ENCODE results near the gene CASS4.
"Not testable (repeated sequence)": the region's sequence is repeated elsewhere in the genome, so short reads cannot be mapped to it uniquely, and the experiment has no call there.

Gene CASS4

GRCh38 chr20:56411759-56412472, at the start of gene CASS4:
Gene CASS4, plus strand, starts transcription at chr20:56412260. Its CDS starts 199 bp downstream, at chr20:56412459.
- DNase-seq, result no peak

GRCh38 chr20:56362833-56363413, 49.1 kb upstream of the CASS4 start:
- no peak for DNase-seq

- DNase-seq, result no peak
Observed at GRCh38 chr20:56363491-56363890, 48.6 kb upstream of the CASS4 start.

- DNase-seq, result no peak
Observed at GRCh38 chr20:56368351-56369134, 43.5 kb upstream of the CASS4 start.

- no peak for DNase-seq
Observed at GRCh38 chr20:56369179-56369578, 42.9 kb upstream of the CASS4 start.

- no peak for DNase-seq
Observed at GRCh38 chr20:56371977-56372376, 40.1 kb upstream of the CASS4 start.

DNA sequence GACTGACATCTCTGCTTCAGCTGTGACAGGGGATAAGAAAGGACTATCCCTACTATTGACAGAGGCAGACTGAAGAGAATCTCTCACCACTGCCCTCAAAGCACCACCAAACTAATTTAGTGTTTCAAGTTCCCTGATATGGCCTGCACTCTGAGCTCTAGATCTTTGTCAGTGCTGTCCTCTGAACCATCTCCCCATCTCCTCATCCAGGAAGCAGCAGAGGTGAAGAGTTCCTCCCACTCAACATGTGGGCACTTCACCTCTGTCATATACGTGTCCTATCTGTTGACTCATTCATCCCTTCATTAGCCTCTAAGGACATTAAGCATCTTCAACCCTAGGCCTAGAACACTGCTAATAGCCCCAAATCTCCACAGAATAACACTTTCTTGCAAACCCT, 39.2 kb upstream of the CASS4 start:
- no peak for DNase-seq

DNA sequence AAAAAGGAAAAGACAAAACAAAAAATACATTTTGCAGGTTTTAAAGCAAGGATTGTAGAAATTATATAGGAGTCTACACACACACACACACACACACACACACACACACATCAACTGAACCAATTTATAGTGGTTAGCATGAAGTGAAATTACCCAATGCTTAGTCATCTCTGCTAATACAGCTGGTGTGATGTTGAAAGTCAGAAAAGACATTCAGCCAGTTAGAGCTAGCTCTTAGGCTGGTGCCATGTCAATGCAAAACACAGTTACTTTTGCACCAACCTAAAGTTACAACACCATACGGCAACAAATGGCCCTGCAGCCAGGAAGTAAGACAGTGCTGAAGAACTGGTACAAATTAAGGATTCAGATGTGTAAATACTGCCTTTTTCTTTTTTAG, 38.1 kb upstream of the CASS4 start:
- DNase-seq, result no peak

DNA sequence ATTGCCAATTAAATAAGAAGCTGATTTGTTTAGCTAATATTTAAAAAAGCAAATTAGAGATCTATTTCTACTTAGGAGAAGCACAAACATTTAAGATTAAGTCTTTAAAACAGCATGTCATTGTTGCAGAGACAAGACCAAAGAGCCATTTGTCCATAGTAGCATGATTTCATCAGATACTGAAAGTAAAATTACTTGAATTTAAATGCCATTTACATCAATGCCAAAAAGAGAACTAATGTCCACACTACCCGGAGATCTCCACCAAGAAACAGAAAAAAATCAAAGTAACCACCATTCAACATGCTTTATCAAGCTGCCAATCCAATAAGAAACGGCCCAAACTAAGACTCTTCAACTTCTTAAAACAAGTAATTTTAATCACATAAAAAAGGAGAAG, 35.7 kb upstream of the CASS4 start:
- no peak for DNase-seq

DNA sequence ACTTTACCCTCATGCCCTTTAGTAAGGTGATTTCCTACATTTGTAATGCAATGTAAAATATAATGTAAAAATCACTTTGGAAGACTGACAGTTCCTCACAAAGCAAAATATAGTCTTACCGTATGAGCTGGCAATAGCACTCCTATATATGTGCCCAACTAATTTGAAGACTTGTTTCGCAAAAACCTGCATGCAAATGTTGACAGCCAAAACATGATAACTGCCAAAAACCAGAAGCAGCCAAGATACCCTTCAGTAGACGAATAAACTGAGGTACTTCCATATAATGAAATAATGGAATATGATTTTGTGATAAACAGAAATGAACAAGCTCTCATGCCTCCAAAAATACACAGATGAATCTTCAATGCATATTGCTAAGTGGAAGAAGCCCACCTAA, 33.7 kb upstream of the CASS4 start:
- no peak for DNase-seq

GRCh38 chr20:56380375-56380774, 31.7 kb upstream of the CASS4 start:
- no peak for DNase-seq

DNA sequence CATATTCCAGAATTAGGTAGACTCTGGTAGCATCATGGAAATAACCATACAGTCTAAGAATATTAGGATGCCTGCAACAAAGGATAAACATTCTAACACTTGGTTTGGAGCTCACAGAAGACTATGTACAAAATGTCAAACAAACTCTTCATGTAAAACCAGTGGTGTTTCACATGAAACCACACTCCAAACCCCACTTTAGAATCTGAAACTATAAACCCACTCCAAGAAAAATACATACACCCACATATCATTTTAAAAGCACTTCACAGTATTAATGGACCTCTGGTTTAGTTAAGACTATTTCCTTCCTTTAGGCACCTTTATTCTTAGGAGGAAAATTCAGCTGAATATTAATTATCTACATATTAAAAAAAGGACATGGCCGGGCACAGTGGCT, 30.6 kb upstream of the CASS4 start:
- DNase-seq, result no peak

GRCh38 chr20:56382696-56383095, 29.4 kb upstream of the CASS4 start:
- DNase-seq, result no peak

GRCh38 chr20:56383334-56383733, 28.7 kb upstream of the CASS4 start:
- DNase-seq, result no peak

- no peak for DNase-seq
Observed at GRCh38 chr20:56385130-56385529, 26.9 kb upstream of the CASS4 start.

GRCh38 chr20:56386219-56386618, 25.8 kb upstream of the CASS4 start:
- no peak for DNase-seq

- no peak for DNase-seq
Observed at GRCh38 chr20:56388882-56389281, 23.2 kb upstream of the CASS4 start.

GRCh38 chr20:56389807-56390206, 22.3 kb upstream of the CASS4 start:
- no peak for DNase-seq

DNA sequence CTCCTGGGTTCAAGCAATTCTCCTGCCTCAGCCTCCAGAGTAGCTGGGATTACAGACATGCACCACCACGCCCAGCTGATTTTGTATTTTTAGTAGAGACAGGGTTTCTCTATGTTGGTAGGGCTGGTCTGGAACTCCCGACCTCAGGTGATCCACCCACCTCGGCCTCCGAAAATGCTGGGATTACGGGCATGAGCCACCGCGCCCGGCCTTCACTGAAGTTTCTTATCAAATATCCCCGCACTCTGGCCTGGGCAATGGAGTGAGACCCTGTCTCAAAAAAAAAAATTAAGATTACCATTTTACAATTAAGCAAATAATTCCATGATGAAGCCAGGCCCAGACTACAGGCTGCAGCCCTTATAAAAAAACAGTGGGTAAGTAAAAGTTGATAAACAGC, 21.7 kb upstream of the CASS4 start:
- not testable (repeated sequence) for DNase-seq

DNA sequence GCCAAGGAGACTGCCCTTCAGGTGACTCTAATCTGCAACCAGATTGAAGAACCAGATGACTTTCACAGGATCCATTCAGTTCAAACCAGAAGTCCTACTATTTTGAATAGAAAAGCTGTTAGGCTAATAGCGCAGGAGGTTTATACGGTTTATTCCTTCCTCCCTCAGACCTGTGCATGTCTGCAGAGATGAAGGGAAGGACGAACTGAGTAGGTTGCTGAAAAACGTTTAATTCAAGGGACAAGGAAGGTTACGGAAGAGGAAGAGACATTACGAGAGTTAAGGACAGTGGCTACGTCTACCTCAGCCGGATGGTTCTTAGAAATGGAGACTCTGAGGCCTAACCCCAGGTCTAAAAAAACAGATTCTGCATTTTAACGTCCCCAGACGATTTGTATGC, 21.0 kb upstream of the CASS4 start:
- DNase-seq, result no peak

- DNase-seq, result no peak
Observed at GRCh38 chr20:56391596-56392131, 20.4 kb upstream of the CASS4 start.

DNA sequence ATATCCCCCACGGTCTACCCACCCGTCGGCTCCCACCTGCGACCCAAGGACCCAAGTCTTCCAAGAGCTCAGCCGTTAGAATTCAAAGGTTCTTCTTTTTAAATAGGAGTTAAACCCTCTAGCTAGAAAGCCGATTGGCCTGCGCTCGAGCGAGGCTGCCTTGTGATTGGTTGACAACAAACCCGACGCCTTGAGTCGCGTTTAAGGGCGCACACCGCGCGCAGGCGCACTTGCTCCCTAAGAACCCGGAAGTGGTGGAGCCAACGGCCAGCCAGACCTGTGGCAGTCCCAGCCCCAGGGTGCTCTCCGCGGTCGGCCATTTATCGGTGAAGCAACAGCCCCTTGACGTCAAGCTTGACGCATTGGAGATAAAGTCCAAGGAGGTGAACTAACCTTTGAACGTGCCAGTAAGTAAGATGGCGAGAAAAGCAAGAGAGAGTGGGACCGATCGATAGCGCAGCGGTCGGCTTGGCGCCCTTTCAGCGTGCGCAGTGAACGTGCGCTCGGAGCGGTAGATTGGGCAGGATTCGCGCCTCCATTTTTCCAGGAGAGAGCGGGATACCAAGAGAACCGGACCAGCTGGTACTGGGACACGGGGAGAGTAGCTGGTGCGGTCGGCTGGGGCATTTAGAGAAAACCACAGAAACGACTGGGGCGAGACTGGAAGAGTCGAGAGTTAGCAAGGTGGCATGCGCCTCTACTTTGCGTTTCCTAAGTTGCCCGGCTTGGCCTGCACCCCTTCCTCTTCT, 19.8 kb upstream of the CASS4 start, which contains the start of the genes AURKA and CSTF1:
AURKA (minus strand) TSS at position 84 of the 749 bp plus-strand sequence. CDS start 4,018 bp downstream, outside the sequence.
CSTF1 (plus strand) TSS at position 514 of the 749 bp plus-strand sequence. CDS start 2,908 bp downstream, outside the sequence.
- peak; percentile 97 for DNase-seq
